GM18498 (cell line): ENCODE measurements around the gene HOXC9.
A peak's percentile ranks its signal among the peaks of the same experiment; 100 is the strongest.

Experiments used
- ATAC-seq: cut with Tn5 transposase; IDR thresholded peaks from one replicate; pipeline ENCODE4 v1.9.1; 2021; ENCODE audit warnings: mild to moderate bottlenecking, moderate library complexity; ENCODE audit not compliant: unreplicated experiment

The HOXC9 gene

GRCh38 chr12:54011665-54012532 lies 11.9 kb downstream of the HOXC9 start:
- ATAC-seq: no peak

- ATAC-seq: no peak
These were observed 12.9 kb downstream of the HOXC9 start for GRCh38 chr12:54012631-54013409.

GRCh38 chr12:54014377-54015017 lies 14.5 kb downstream of the HOXC9 start:
- ATAC-seq: no peak

GRCh38 chr12:54015018-54015931 lies 15.3 kb downstream of the HOXC9 start:
- ATAC-seq: no peak

GRCh38 chr12:54016051-54016450 lies 16.1 kb downstream of the HOXC9 start:
- ATAC-seq: no peak

GRCh38 chr12:54016478-54016964 lies 16.6 kb downstream of the HOXC9 start:
- no peak for ATAC-seq

- ATAC-seq: peak; percentile 27
These were observed 17.2 kb downstream of the HOXC9 start for GRCh38 chr12:54017027-54017788.

- peak; percentile 75 for ATAC-seq
These were observed 18.0 kb downstream of the HOXC9 start for GRCh38 chr12:54017878-54018467.

- no peak for ATAC-seq
These were observed 18.6 kb downstream of the HOXC9 start for GRCh38 chr12:54018468-54018984.

GRCh38 chr12:54019091-54019811 lies 19.3 kb downstream of the HOXC9 start:
- no peak for ATAC-seq

GRCh38 chr12:54019924-54020590 lies 20.1 kb downstream of the HOXC9 start:
- no peak for ATAC-seq

- no peak for ATAC-seq
These were observed 20.8 kb downstream of the HOXC9 start for GRCh38 chr12:54020591-54021405.

GRCh38 chr12:54021432-54022013 lies 21.6 kb downstream of the HOXC9 start:
- ATAC-seq: no peak

- no peak for ATAC-seq
These were observed 23.3 kb downstream of the HOXC9 start for GRCh38 chr12:54022960-54023884.

- no peak for ATAC-seq
These were observed 24.2 kb downstream of the HOXC9 start for GRCh38 chr12:54024127-54024526.
